ENCODE measurements around the gene ALOX5AP. TPM values are rescaled to one million over a fixed set of nuclear protein-coding genes. Genes with fewer than 3 reads are reported as not detected.

Gene ALOX5AP
- total and polyA plus RNA-seq, 4 donors, result 17.9 to 753 (median 111) TPM

- H3K27me3 ChIP-seq (ENCODE audit: control insufficient read depth in 3 of 3, insufficient read depth in 3 of 3, low read length in 2 of 3), result no peaks in the 10 kb centered on the region
- 68 to 81% methylated on average over 9 of the region's 9 CpGs for WGBS, 2 donors
These were observed 21.8 kb downstream of the ALOX5AP start for GRCh38 chr13:30757026-30757742.

GRCh38 chr13:30759748-30760147 lies 24.4 kb downstream of the ALOX5AP start:
- Histone ChIP-seq H3K4me1 (ENCODE audit: control insufficient read depth in 5 of 5, insufficient read depth in 5 of 5, low read length in 5 of 5) (peaks cover 0 to 1% (median 0%) of the 10 kb centered on the region in 5 donors), H3K9me3 (ENCODE audit: control insufficient read depth in 4 of 4, insufficient read depth in 3 of 4, low read length in 3 of 4) (peaks cover 0 to 2% (median 0%) of the 10 kb centered on the region in 4 donors), H3K9ac (ENCODE audit: insufficient read depth in 1 of 2, low read length in 2 of 2) (no peak overlapping the region), H3K27me3 (ENCODE audit: control insufficient read depth in 3 of 3, insufficient read depth in 3 of 3, low read length in 2 of 3) (no peaks in the 10 kb centered on the region), H3K36me3 (ENCODE audit: control insufficient read depth in 4 of 4, insufficient read depth in 4 of 4, low read length in 4 of 4) (peaks cover 0 to 2% (median 0%) of the 10 kb centered on the region in 4 donors), H3K4me3 (no peak overlapping the region), H3K27ac (ENCODE audit: low read depth in 1 of 2, low read length in 1 of 2) (no peak overlapping the region)
- 89 to 90% methylated on average over 3 of the region's 3 CpGs for WGBS, 2 donors
- TF ChIP-seq, protein P1, sequence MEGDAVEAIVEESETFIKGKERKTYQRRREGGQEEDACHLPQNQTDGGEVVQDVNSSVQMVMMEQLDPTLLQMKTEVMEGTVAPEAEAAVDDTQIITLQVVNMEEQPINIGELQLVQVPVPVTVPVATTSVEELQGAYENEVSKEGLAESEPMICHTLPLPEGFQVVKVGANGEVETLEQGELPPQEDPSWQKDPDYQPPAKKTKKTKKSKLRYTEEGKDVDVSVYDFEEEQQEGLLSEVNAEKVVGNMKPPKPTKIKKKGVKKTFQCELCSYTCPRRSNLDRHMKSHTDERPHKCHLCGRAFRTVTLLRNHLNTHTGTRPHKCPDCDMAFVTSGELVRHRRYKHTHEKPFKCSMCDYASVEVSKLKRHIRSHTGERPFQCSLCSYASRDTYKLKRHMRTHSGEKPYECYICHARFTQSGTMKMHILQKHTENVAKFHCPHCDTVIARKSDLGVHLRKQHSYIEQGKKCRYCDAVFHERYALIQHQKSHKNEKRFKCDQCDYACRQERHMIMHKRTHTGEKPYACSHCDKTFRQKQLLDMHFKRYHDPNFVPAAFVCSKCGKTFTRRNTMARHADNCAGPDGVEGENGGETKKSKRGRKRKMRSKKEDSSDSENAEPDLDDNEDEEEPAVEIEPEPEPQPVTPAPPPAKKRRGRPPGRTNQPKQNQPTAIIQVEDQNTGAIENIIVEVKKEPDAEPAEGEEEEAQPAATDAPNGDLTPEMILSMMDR (IDR thresholded peaks at IDR 0.05; ENCODE audit: control extremely low read depth, extremely low read depth), result no peak
- DNase-seq (no peak), ATAC-seq (ENCODE audit: insufficient read depth, low FRiP score) (no peak)

More at GRCh38 chr13:30757026-30757742, 21.8 kb downstream of the ALOX5AP start:
- ATAC-seq (ENCODE audit: insufficient read depth, low FRiP score) (no peak), DNase-seq (no peak)
- peaks cover 0 to 2% (median 0%) of the 10 kb centered on the region in 4 donors for H3K36me3 ChIP-seq (ENCODE audit: control insufficient read depth in 4 of 4, insufficient read depth in 4 of 4, low read length in 4 of 4)
- peaks cover 0 to 3% (median 0%) of the 10 kb centered on the region in 5 donors for H3K4me1 ChIP-seq (ENCODE audit: control insufficient read depth in 5 of 5, insufficient read depth in 5 of 5, low read length in 5 of 5)
- H3K4me3 ChIP-seq, result no peak overlapping the region
- no peak overlapping the region for H3K27ac ChIP-seq (ENCODE audit: low read depth in 1 of 2, low read length in 1 of 2)
- no peak overlapping the region for H3K9ac ChIP-seq (ENCODE audit: insufficient read depth in 1 of 2, low read length in 2 of 2)
- TF ChIP-seq, protein P1 (IDR thresholded peaks at IDR 0.05; ENCODE audit: control extremely low read depth, extremely low read depth), result no peak
- H3K9me3 ChIP-seq (ENCODE audit: control insufficient read depth in 4 of 4, insufficient read depth in 3 of 4, low read length in 3 of 4), result peaks cover 0 to 2% (median 0%) of the 10 kb centered on the region in 4 donors

DNA sequence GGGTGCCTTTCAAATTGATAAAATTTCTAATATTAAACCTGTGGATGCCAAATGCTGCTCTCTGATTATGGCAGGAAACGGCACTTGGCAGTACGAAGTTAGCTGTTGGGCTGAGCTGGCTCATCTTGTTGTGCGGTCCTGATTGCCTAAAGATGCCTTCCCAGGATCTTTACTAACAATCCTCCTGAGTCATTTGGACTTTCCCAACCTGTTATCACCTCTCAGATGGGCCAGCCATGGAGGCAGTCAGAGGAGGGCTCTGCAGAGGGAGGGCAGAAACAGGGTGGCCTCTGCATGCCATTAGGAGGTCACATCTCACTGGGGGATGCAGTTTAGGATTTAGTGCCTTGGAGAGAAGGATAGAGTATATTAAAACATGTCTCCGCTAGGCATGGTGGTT lies 27.3 kb downstream of the ALOX5AP start:
- WGBS, 2 donors, result 89 to 93% methylated on average over 4 of the region's 4 CpGs
- H3K4me1 ChIP-seq (ENCODE audit: control insufficient read depth in 5 of 5, insufficient read depth in 5 of 5, low read length in 5 of 5), result no peaks in the 10 kb centered on the region
- no peak overlapping the region for H3K27ac ChIP-seq (ENCODE audit: low read depth in 1 of 2, low read length in 1 of 2)
- H3K9ac ChIP-seq (ENCODE audit: insufficient read depth in 1 of 2, low read length in 2 of 2), result no peak overlapping the region
- no peaks in the 10 kb centered on the region for H3K27me3 ChIP-seq (ENCODE audit: control insufficient read depth in 3 of 3, insufficient read depth in 3 of 3, low read length in 2 of 3)
- TF ChIP-seq, protein P1 (IDR thresholded peaks at IDR 0.05; ENCODE audit: control extremely low read depth, extremely low read depth), result no peak
- H3K36me3 ChIP-seq (ENCODE audit: control insufficient read depth in 4 of 4, insufficient read depth in 4 of 4, low read length in 4 of 4), result peaks cover 0 to 2% (median 0%) of the 10 kb centered on the region in 4 donors
- DNase-seq (no peak), ATAC-seq (ENCODE audit: insufficient read depth, low FRiP score) (no peak)
- peaks cover 0 to 2% (median 0%) of the 10 kb centered on the region in 4 donors for H3K9me3 ChIP-seq (ENCODE audit: control insufficient read depth in 4 of 4, insufficient read depth in 3 of 4, low read length in 3 of 4)
- H3K4me3 ChIP-seq, result no peak overlapping the region

Data from lung (tissue), 12 donors.